ENCODE data around the gene ITGAD.

Gene ITGAD

GRCh38 chr16:31464781-31465260 is 71.7 kb downstream of the ITGAD start:
- Histone ChIP-seq H3K4me2 (ENCODE audit: low read depth, low read length, poor library complexity, severe bottlenecking) (no peak overlapping the region), H3K4me1 (ENCODE audit: insufficient read depth, low read length, poor library complexity, severe bottlenecking) (peaks cover 35% of the 10 kb centered on the region), H4K20me1 (ENCODE audit: insufficient read depth, low read length, poor library complexity, severe bottlenecking) (peaks cover 15% of the 10 kb centered on the region), H3K9me3 (ENCODE audit: insufficient read depth, low read depth, low read length) (no peaks in the 10 kb centered on the region), H3K79me2 (ENCODE audit: insufficient read depth, low read length) (peaks cover 49% of the 10 kb centered on the region), H3K4me3 (ENCODE audit: low read length, poor library complexity, severe bottlenecking) (no peak overlapping the region), H3K27me3 (ENCODE audit: insufficient read depth, low read length, poor library complexity, severe bottlenecking) (no peaks in the 10 kb centered on the region), H2AFZ (ENCODE audit: low read length) (no peak overlapping the region), H3F3A (ENCODE audit: low read depth) (no peaks in the 10 kb centered on the region; the same call in 1 of the 2 replicates), H3K9me2 (replicated peaks; ENCODE audit: low read depth, low read length) (no peaks in the 10 kb centered on the region), H3K36me3 (ENCODE audit: insufficient read depth, low read length) (peaks cover 34% of the 10 kb centered on the region; the same call in 1 of the 2 replicates), H3K9ac (ENCODE audit: low read depth, low read length, poor library complexity, severe bottlenecking) (no peak overlapping the region)
- no peak for TF ChIP-seq EZH2phosphoT487 (IDR thresholded peaks at IDR 0.05; ENCODE audit: borderline replicate concordance)
- TF ChIP-seq, protein P1, sequence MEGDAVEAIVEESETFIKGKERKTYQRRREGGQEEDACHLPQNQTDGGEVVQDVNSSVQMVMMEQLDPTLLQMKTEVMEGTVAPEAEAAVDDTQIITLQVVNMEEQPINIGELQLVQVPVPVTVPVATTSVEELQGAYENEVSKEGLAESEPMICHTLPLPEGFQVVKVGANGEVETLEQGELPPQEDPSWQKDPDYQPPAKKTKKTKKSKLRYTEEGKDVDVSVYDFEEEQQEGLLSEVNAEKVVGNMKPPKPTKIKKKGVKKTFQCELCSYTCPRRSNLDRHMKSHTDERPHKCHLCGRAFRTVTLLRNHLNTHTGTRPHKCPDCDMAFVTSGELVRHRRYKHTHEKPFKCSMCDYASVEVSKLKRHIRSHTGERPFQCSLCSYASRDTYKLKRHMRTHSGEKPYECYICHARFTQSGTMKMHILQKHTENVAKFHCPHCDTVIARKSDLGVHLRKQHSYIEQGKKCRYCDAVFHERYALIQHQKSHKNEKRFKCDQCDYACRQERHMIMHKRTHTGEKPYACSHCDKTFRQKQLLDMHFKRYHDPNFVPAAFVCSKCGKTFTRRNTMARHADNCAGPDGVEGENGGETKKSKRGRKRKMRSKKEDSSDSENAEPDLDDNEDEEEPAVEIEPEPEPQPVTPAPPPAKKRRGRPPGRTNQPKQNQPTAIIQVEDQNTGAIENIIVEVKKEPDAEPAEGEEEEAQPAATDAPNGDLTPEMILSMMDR (conservative IDR thresholded peaks at IDR 0.05; ENCODE audit: low read length), result no peak

GRCh38 chr16:31465788-31466370 is 72.7 kb downstream of the ITGAD start:
- H3K27me3 ChIP-seq (ENCODE audit: insufficient read depth, low read length, poor library complexity, severe bottlenecking), result no peaks in the 10 kb centered on the region

DNA sequence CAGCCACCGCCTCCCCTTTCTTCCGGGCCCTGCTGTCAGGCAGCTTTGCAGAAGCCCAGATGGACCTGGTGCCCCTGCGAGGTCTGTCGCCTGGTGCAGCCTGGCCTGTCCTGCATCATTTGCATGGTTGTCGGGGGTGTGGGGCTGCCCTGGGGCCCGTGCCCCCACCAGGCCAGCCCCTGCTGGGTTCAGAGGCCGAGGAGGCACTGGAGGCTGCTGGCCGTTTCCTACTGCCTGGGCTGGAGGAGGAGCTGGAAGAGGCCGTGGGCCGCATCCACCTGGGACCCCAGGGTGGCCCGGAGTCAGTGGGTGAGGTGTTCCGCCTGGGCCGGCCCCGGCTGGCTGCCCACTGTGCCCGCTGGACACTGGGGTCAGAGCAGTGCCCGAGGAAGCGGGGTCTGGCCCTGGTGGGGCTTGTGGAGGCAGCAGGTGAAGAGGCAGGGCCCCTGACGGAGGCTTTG is 73.3 kb downstream of the ITGAD start:
- TF ChIP-seq, protein P1 (conservative IDR thresholded peaks at IDR 0.05; ENCODE audit: low read length), result no peak
- TF ChIP-seq EZH2phosphoT487 (IDR thresholded peaks at IDR 0.05; ENCODE audit: borderline replicate concordance), result no peak
- H3K4me2 ChIP-seq (ENCODE audit: low read depth, low read length, poor library complexity, severe bottlenecking), result peak overlapping the region; percentile 61
- H4K20me1 ChIP-seq (ENCODE audit: insufficient read depth, low read length, poor library complexity, severe bottlenecking), result no peaks in the 10 kb centered on the region
- H3K9me3 ChIP-seq (ENCODE audit: insufficient read depth, low read depth, low read length), result no peaks in the 10 kb centered on the region
- no peak overlapping the region for H2AFZ ChIP-seq (ENCODE audit: low read length)
- H3K9ac ChIP-seq (ENCODE audit: low read depth, low read length, poor library complexity, severe bottlenecking), result peak overlapping the region; percentile 55
- H3K36me3 ChIP-seq (ENCODE audit: insufficient read depth, low read length), result peaks cover 34% of the 10 kb centered on the region; the same call in 1 of the 2 replicates
- H3K4me1 ChIP-seq (ENCODE audit: insufficient read depth, low read length, poor library complexity, severe bottlenecking), result peaks cover 20% of the 10 kb centered on the region
- H3K27me3 ChIP-seq (ENCODE audit: insufficient read depth, low read length, poor library complexity, severe bottlenecking), result no peaks in the 10 kb centered on the region
- no peak overlapping the region for H3K4me3 ChIP-seq (ENCODE audit: low read length, poor library complexity, severe bottlenecking)
- H3F3A ChIP-seq (ENCODE audit: low read depth), result no peaks in the 10 kb centered on the region; the same call in 1 of the 2 replicates
- H3K9me2 ChIP-seq (replicated peaks; ENCODE audit: low read depth, low read length), result no peaks in the 10 kb centered on the region
- peaks cover 35% of the 10 kb centered on the region for H3K79me2 ChIP-seq (ENCODE audit: insufficient read depth, low read length)

More at GRCh38 chr16:31465788-31466370, 72.7 kb downstream of the ITGAD start:
- H2AFZ ChIP-seq (ENCODE audit: low read length), result no peak overlapping the region
- peaks cover 34% of the 10 kb centered on the region; the same call in 1 of the 2 replicates for H3K36me3 ChIP-seq (ENCODE audit: insufficient read depth, low read length)
- H3K9me3 ChIP-seq (ENCODE audit: insufficient read depth, low read depth, low read length), result no peaks in the 10 kb centered on the region
- no peak for TF ChIP-seq EZH2phosphoT487 (IDR thresholded peaks at IDR 0.05; ENCODE audit: borderline replicate concordance)
- TF ChIP-seq, protein P1 (conservative IDR thresholded peaks at IDR 0.05; ENCODE audit: low read length), result no peak
- H3F3A ChIP-seq (ENCODE audit: low read depth), result no peaks in the 10 kb centered on the region; the same call in 1 of the 2 replicates
- H3K4me2 ChIP-seq (ENCODE audit: low read depth, low read length, poor library complexity, severe bottlenecking), result no peak overlapping the region
- peaks cover 40% of the 10 kb centered on the region for H3K79me2 ChIP-seq (ENCODE audit: insufficient read depth, low read length)
- peak overlapping the region; percentile 55 for H3K9ac ChIP-seq (ENCODE audit: low read depth, low read length, poor library complexity, severe bottlenecking)
- no peak overlapping the region for H3K4me3 ChIP-seq (ENCODE audit: low read length, poor library complexity, severe bottlenecking)
- H4K20me1 ChIP-seq (ENCODE audit: insufficient read depth, low read length, poor library complexity, severe bottlenecking), result peaks cover 5% of the 10 kb centered on the region
- H3K9me2 ChIP-seq (replicated peaks; ENCODE audit: low read depth, low read length), result no peaks in the 10 kb centered on the region
- H3K4me1 ChIP-seq (ENCODE audit: insufficient read depth, low read length, poor library complexity, severe bottlenecking), result peaks cover 25% of the 10 kb centered on the region

Measured in Loucy (cell line).